HEK293T (cell line): ENCODE measurements around the gene MAP3K8.

Experiments used
- CTCF ChIA-PET: fragments of 350-600 bp; formaldehyde crosslinking; extraction: SDS; loops from one replicate; lab custom pipeline; 2021; ENCODE audit warnings: antibody characterized with exemption, inconsistent platforms; lab: Yijun Ruan, JAX
- POLR2A ChIA-PET: fragments of 350-600 bp; formaldehyde crosslinking; extraction: SDS; loops from one replicate; lab custom pipeline; 2020; ENCODE audit warnings: antibody characterized with exemption, inconsistent platforms; lab: Yijun Ruan, JAX
- DNase-seq: peaks from one replicate; pipeline ENCODE4 v3.0.0; 2012; ENCODE audit warnings: mixed read lengths; ENCODE audit errors: extremely low spot score
- ARNT ChIP-seq: fragments of 450-650 bp; IDR thresholded peaks from 2 replicates; pipeline ENCODE4 v1.6.1; 2017; ENCODE audit warnings: mild to moderate bottlenecking
- BHLHE40 ChIP-seq: fragments of 450-650 bp; IDR thresholded peaks from 2 replicates; pipeline ENCODE4 v1.6.1; 2016; ENCODE audit warnings: mild to moderate bottlenecking, moderate library complexity, borderline replicate concordance
- CTBP1 ChIP-seq: fragments of 450-650 bp; IDR thresholded peaks from 2 replicates; pipeline ENCODE4 v1.6.1; 2016; ENCODE audit warnings: borderline replicate concordance
- ELF4 ChIP-seq: fragments of 450-650 bp; IDR thresholded peaks from 2 replicates; pipeline ENCODE4 v1.6.1; 2017; ENCODE audit warnings: antibody characterized with exemption
- FOXA1 ChIP-seq: fragments of 450-650 bp; IDR thresholded peaks from 2 replicates; pipeline ENCODE4 v1.6.1; 2016; ENCODE audit warnings: mild to moderate bottlenecking
- FOXK2 ChIP-seq: fragments of 450-650 bp; IDR thresholded peaks from 2 replicates; pipeline ENCODE4 v1.6.1; 2016; ENCODE audit warnings: mild to moderate bottlenecking
- FOXM1 ChIP-seq: fragments of 450-650 bp; IDR thresholded peaks from 2 replicates; pipeline ENCODE4 v1.6.1; 2017; ENCODE audit warnings: mild to moderate bottlenecking, borderline replicate concordance
- HDGF ChIP-seq: fragments of 450-650 bp; IDR thresholded peaks from 2 replicates; pipeline ENCODE4 v1.6.1; 2017; ENCODE audit warnings: antibody characterized with exemption, borderline replicate concordance
- L3MBTL2 ChIP-seq: fragments of 450-650 bp; conservative IDR thresholded peaks from 2 replicates; pipeline ENCODE4 v1.6.1; 2016; ENCODE audit warnings: mild to moderate bottlenecking
- LEF1 ChIP-seq: fragments of 450-650 bp; IDR thresholded peaks from 2 replicates; pipeline ENCODE4 v1.6.1; 2017; ENCODE audit warnings: mild to moderate bottlenecking, borderline replicate concordance
- NFRKB ChIP-seq: fragments of 450-650 bp; IDR thresholded peaks from 2 replicates; pipeline ENCODE4 v1.6.1; 2016; ENCODE audit warnings: mild to moderate bottlenecking, moderate library complexity
- SP1 ChIP-seq: fragments of 450-650 bp; IDR thresholded peaks from 2 replicates; pipeline ENCODE4 v1.6.1; 2017
- SUZ12 ChIP-seq: fragments of 450-650 bp; IDR thresholded peaks from 2 replicates; pipeline ENCODE4 v1.6.1; 2016; ENCODE audit warnings: mild to moderate bottlenecking
- TARDBP ChIP-seq: fragments of 450-650 bp; IDR thresholded peaks from 2 replicates; pipeline ENCODE4 v1.6.1; 2016
- ZNF384 ChIP-seq: fragments of 450-650 bp; IDR thresholded peaks from 2 replicates; pipeline ENCODE4 v1.6.1; 2016
- TF ChIP-seq, protein P1 (sequence below): fragments of 450-650 bp; IDR thresholded peaks from 2 replicates; pipeline ENCODE4 v1.6.1; 2016

The MAP3K8 gene

DNA sequence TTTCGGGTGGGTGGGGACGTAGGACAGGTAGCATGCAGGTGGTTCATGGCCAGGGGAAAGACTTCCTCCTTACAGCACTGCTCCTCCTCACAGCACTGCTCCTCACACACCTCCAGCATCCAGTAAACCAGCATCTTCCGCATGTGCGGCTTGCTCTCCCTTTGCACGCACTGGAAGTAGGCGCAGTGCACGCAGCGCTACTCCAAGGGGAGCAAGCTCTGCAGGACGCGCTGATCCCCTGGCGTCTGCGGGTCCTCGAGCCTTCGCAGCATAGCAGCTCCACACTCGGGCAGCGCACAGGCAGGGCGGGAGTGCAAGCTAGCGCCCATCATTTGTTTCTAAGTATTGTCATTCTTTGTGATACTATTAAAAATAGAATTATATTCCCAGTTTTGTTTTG is 30.5 kb upstream of the MAP3K8 start:
- no peak for DNase-seq
- ChIA-PET CTCF (no interaction called here), POLR2A (no interaction called here)
- TF ChIP-seq NFRKB (no peak), L3MBTL2 (no peak), SUZ12 (no peak), SP1 (no peak), LEF1 (no peak)
- TF ChIP-seq, protein P1, sequence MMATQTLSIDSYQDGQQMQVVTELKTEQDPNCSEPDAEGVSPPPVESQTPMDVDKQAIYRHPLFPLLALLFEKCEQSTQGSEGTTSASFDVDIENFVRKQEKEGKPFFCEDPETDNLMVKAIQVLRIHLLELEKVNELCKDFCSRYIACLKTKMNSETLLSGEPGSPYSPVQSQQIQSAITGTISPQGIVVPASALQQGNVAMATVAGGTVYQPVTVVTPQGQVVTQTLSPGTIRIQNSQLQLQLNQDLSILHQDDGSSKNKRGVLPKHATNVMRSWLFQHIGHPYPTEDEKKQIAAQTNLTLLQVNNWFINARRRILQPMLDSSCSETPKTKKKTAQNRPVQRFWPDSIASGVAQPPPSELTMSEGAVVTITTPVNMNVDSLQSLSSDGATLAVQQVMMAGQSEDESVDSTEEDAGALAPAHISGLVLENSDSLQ = no peak

DNA sequence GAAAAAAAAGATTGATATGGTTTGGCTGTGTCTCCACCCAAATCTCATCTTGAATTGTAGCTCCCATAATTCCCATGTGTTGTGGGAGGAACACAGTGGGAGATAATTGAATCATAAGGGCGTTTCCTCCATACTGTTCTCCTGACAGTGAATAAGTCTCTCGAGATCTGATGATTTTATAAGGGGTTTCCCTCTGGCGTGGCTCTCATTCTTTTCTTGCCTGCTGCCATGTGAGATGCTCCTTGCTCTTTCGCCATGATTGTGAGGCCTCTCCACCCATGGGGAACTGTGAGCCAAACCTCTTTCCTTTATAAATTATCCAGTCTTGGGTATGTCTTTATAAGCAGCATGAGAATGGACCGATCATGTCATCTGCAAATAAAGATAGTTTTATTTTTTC is 29.4 kb upstream of the MAP3K8 start:
- ChIA-PET POLR2A (no interaction called here), CTCF (interaction anchor here (0.6 to 1.0 kb wide), 2 partner anchors 187 to 1594 kb away, joined by 3 to 4 read pairs; no protein-coding TSS in a partner anchor)
- TF ChIP-seq L3MBTL2 (no peak), BHLHE40 (no peak), TARDBP (no peak), ARNT (no peak), LEF1 (no peak), ELF4 (no peak)
- DNase-seq = no peak

DNA sequence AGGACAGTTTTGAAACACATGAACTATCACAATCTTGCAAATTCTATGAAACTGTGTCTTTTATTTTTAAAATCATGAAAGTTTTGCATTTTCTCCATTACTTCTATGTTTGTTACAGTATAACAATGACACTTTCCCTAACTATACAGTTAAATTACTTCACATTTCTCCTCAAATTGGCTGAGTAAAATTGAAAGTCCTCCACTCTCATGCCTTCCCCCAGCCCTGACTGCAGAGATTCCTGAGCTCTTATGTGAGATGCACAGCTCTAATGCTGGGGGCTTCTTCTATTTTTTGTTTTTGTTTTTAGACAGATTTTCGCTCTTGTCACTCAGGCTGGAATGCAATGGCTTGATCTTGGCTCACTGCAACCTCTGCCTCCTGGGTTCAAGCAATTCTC is 22.7 kb upstream of the MAP3K8 start:
- TF ChIP-seq L3MBTL2 = no peak
- no peak for TF ChIP-seq SUZ12
- TF ChIP-seq ZNF384 = no peak
- TF ChIP-seq ARNT = no peak
- no peak for TF ChIP-seq ELF4
- no peak for TF ChIP-seq CTBP1
- no peak for TF ChIP-seq NFRKB
- no peak for TF ChIP-seq BHLHE40
- TF ChIP-seq HDGF = no peak
- TF ChIP-seq FOXM1 = no peak
- TF ChIP-seq, protein P1 = no peak
- TF ChIP-seq FOXA1 = no peak
- TF ChIP-seq FOXK2 = no peak
- TF ChIP-seq LEF1 = no peak
- no peak for TF ChIP-seq SP1
- no peak for TF ChIP-seq TARDBP
- CTCF ChIA-PET = interaction anchor here (0.6 kb wide), 2 partner anchors 68 to 112 kb away, joined by 3 to 4 read pairs; no protein-coding TSS in a partner anchor
- DNase-seq = no peak
- POLR2A ChIA-PET = interaction anchor here (0.6 kb wide), 1 partner anchor 234 kb away, joined by 3 read pairs; no protein-coding TSS in a partner anchor

GRCh38 chr10:30412901-30413300 is 21.1 kb upstream of the MAP3K8 start:
- TF ChIP-seq FOXK2 (no peak), LEF1 (no peak), TARDBP (no peak), FOXA1 (no peak), CTBP1 (no peak), ELF4 (no peak)
- CTCF ChIA-PET = interaction anchor here (1.7 kb wide), 1 partner anchor 20 kb away, joined by 5 read pairs; no protein-coding TSS in a partner anchor
- POLR2A ChIA-PET = no interaction called here

DNA sequence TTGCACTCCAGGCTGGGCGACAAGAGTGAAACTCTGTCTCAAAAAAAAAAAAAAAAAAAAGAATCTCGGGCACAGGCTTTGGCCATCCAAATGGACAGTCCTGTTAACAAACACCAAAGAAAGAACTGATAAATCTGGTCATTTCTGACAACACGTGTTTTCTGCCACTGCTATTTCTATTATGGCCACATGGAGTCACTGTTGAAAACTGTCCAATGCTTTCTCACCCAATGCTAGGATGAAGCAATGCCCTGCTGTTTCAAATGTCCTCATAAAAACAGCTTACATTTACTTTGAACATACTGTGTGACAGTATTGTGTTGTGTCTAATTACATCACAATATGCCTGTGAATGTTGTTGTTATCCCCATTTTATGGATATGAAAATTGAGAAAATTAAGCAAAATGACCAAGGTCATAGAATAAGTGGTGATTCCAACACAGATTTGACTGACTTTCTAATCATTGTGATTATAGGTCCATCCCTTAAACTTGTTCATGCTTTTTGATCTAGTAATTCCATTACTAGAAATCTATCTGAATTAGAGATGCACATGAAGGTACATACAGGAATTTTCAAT is 19.9 kb upstream of the MAP3K8 start:
- ChIA-PET CTCF (interaction anchor here (0.7 to 1.7 kb wide), 3 partner anchors 9 to 22 kb away, joined by 3 to 5 read pairs (median 3); no protein-coding TSS in a partner anchor), POLR2A (no interaction called here)
- TF ChIP-seq FOXK2 = no peak
- peak; percentile 40; the same call in 1 of the 2 replicates for TF ChIP-seq L3MBTL2
- DNase-seq = peak; percentile 58

More at GRCh38 chr10:30412901-30413300, 21.1 kb upstream of the MAP3K8 start:
- no peak for DNase-seq

GRCh38 chr10:30415593-30415992 is 18.4 kb upstream of the MAP3K8 start:
- ChIA-PET POLR2A (interaction anchor here (1.0 kb wide), 1 partner anchor 18 kb away, joined by 5 read pairs; the partner anchor contains the start of gene MAP3K8), CTCF (interaction anchor here (0.9 kb wide), 1 partner anchor 13 kb away, joined by 3 read pairs; no protein-coding TSS in a partner anchor)
- TF ChIP-seq L3MBTL2 = no peak
- TF ChIP-seq FOXK2 = no peak
- TF ChIP-seq NFRKB = no peak
- no peak for TF ChIP-seq ARNT
- no peak for TF ChIP-seq ZNF384
- TF ChIP-seq BHLHE40 = no peak
- DNase-seq = no peak

GRCh38 chr10:30417301-30417700 is 16.7 kb upstream of the MAP3K8 start:
- ChIA-PET CTCF (no interaction called here), POLR2A (no interaction called here)
- TF ChIP-seq L3MBTL2 (no peak), ARNT (no peak), BHLHE40 (no peak), SP1 (no peak), FOXA1 (no peak), ZNF384 (no peak), ELF4 (no peak), FOXM1 (no peak), HDGF (no peak), NFRKB (no peak), LEF1 (no peak), SUZ12 (no peak), FOXK2 (no peak), CTBP1 (no peak), TARDBP (no peak)
- TF ChIP-seq, protein P1 = no peak
- DNase-seq = no peak
